GM23338 (cell line): ENCODE results near the gene NOC2L. TPM values are rescaled to one million over a fixed set of nuclear protein-coding genes. Genes with fewer than 3 reads are reported as not detected.

Experiments used
- CREB1 ChIP-seq: fragments of 250-450 bp; sonication (Bioruptor Pico); IDR thresholded peaks from 2 replicates; pipeline ENCODE4 v1.5.0; 2020; ENCODE audit warnings: low read depth, mild to moderate bottlenecking, moderate library complexity
- EZH2 ChIP-seq: fragments of 200-600 bp; sonication (generic); IDR thresholded peaks from one replicate; pipeline ENCODE4 v1.8.0; 2017; ENCODE audit warnings: antibody characterized with exemption, mild to moderate bottlenecking, low read depth; ENCODE audit not compliant: unreplicated experiment
- EZH2phosphoT487 ChIP-seq: fragments of 200-600 bp; sonication (generic); IDR thresholded peaks from one replicate; pipeline ENCODE4 v1.8.1; 2018; ENCODE audit warnings: antibody characterized with exemption; ENCODE audit not compliant: unreplicated experiment
- NANOG ChIP-seq: IDR thresholded peaks from 2 replicates; pipeline ENCODE4 v1.6.1; 2016; ENCODE audit warnings: antibody characterized with exemption, borderline replicate concordance
- POLR2AphosphoS5 ChIP-seq: IDR thresholded peaks from 2 replicates; pipeline ENCODE4 v1.6.1; 2016; ENCODE audit warnings: antibody characterized with exemption, low read depth
- STAT1 ChIP-seq: IDR thresholded peaks from one replicate; pipeline ENCODE4 v1.6.1; 2016; ENCODE audit warnings: antibody characterized with exemption; ENCODE audit not compliant: unreplicated experiment
- ZNF114 ChIP-seq: fragments of 250-450 bp; sonication (Bioruptor Pico); IDR thresholded peaks from 2 replicates; pipeline ENCODE4 v1.5.0; 2020; ENCODE audit warnings: mild to moderate bottlenecking, moderate library complexity
- polyA plus RNA-seq: library from polyadenylated mRNA; unstranded; fragments of >200 nt; fragmentation: Nextera tagmentation; extraction: Ambion mirVana; gene quantifications from 2 replicates; pipeline ENCODE4 v1.2.1, GENCODE V29; 2016
- total RNA-seq: library from RNA; depleted of rRNA; stranded (reverse); fragments of >200 nt; shearing (Covaris generic); gene quantifications from 2 replicates; pipeline ENCODE4 v1.2.3, GENCODE V29; 2014
- TF ChIP-seq, protein P1 (sequence below): fragments of 250-450 bp; sonication (Bioruptor Pico); IDR thresholded peaks from 2 replicates; pipeline ENCODE4 v1.5.0; 2020; ENCODE audit warnings: mild to moderate bottlenecking, moderate library complexity
- TF ChIP-seq, protein P2 (sequence below): IDR thresholded peaks from 2 replicates; pipeline ENCODE4 v1.6.1; 2016; ENCODE audit warnings: antibody characterized with exemption

Gene NOC2L
- total and polyA plus RNA-seq, 2 experiments from 2014 or later, result 79.3 to 125 TPM

- TF ChIP-seq, protein P1, sequence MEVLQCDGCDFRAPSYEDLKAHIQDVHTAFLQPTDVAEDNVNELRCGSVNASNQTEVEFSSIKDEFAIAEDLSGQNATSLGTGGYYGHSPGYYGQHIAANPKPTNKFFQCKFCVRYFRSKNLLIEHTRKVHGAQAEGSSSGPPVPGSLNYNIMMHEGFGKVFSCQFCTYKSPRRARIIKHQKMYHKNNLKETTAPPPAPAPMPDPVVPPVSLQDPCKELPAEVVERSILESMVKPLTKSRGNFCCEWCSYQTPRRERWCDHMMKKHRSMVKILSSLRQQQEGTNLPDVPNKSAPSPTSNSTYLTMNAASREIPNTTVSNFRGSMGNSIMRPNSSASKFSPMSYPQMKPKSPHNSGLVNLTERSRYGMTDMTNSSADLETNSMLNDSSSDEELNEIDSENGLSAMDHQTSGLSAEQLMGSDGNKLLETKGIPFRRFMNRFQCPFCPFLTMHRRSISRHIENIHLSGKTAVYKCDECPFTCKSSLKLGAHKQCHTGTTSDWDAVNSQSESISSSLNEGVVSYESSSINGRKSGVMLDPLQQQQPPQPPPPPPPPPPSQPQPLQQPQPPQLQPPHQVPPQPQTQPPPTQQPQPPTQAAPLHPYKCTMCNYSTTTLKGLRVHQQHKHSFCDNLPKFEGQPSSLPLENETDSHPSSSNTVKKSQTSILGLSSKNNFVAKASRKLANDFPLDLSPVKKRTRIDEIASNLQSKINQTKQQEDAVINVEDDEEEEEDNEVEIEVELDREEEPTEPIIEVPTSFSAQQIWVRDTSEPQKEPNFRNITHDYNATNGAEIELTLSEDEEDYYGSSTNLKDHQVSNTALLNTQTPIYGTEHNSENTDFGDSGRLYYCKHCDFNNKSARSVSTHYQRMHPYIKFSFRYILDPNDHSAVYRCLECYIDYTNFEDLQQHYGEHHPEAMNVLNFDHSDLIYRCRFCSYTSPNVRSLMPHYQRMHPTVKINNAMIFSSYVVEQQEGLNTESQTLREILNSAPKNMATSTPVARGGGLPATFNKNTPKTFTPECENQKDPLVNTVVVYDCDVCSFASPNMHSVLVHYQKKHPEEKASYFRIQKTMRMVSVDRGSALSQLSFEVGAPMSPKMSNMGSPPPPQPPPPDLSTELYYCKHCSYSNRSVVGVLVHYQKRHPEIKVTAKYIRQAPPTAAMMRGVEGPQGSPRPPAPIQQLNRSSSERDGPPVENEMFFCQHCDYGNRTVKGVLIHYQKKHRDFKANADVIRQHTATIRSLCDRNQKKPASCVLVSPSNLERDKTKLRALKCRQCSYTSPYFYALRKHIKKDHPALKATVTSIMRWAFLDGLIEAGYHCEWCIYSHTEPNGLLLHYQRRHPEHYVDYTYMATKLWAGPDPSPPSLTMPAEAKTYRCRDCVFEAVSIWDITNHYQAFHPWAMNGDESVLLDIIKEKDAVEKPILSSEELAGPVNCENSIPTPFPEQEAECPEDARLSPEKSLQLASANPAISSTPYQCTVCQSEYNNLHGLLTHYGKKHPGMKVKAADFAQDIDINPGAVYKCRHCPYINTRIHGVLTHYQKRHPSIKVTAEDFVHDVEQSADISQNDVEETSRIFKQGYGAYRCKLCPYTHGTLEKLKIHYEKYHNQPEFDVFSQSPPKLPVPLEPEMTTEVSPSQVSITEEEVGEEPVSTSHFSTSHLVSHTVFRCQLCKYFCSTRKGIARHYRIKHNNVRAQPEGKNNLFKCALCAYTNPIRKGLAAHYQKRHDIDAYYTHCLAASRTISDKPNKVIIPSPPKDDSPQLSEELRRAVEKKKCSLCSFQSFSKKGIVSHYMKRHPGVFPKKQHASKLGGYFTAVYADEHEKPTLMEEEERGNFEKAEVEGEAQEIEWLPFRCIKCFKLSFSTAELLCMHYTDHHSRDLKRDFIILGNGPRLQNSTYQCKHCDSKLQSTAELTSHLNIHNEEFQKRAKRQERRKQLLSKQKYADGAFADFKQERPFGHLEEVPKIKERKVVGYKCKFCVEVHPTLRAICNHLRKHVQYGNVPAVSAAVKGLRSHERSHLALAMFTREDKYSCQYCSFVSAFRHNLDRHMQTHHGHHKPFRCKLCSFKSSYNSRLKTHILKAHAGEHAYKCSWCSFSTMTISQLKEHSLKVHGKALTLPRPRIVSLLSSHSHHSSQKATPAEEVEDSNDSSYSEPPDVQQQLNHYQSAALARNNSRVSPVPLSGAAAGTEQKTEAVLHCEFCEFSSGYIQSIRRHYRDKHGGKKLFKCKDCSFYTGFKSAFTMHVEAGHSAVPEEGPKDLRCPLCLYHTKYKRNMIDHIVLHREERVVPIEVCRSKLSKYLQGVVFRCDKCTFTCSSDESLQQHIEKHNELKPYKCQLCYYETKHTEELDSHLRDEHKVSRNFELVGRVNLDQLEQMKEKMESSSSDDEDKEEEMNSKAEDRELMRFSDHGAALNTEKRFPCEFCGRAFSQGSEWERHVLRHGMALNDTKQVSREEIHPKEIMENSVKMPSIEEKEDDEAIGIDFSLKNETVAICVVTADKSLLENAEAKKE, result no peak
- TF ChIP-seq EZH2, result peak; percentile 95
- TF ChIP-seq EZH2phosphoT487, result peak; percentile 97
- no peak for TF ChIP-seq POLR2AphosphoS5
- TF ChIP-seq CREB1, result no peak
- TF ChIP-seq NANOG, result no peak
- no peak for TF ChIP-seq STAT1
- no peak for TF ChIP-seq ZNF114 (CRISPR knock-in tag)
- TF ChIP-seq, protein P2, sequence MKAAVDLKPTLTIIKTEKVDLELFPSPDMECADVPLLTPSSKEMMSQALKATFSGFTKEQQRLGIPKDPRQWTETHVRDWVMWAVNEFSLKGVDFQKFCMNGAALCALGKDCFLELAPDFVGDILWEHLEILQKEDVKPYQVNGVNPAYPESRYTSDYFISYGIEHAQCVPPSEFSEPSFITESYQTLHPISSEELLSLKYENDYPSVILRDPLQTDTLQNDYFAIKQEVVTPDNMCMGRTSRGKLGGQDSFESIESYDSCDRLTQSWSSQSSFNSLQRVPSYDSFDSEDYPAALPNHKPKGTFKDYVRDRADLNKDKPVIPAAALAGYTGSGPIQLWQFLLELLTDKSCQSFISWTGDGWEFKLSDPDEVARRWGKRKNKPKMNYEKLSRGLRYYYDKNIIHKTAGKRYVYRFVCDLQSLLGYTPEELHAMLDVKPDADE, result no peak
These were observed 34.1 kb downstream of the NOC2L start (continued) for GRCh38 chr1:924656-925560.
